Jurkat, Clone E6-1 (cell line): Measurements from ENCODE around the gene NOMO2.
"Not testable (repeated sequence)": the region's sequence is repeated elsewhere in the genome, so short reads cannot be mapped to it uniquely, and the experiment has no call there.

Source experiments
- DNase-seq: peaks from one replicate; pipeline ENCODE4 v3.0.0-alpha.2; 2011; ENCODE audit warnings: low read depth, low spot score
- H3K4me3 ChIP-seq: 2 replicates; pipeline ENCODE4 v1.5.1; 2011; ENCODE audit warnings: mild to moderate bottlenecking, low read length, control low read depth, moderate library complexity

Gene NOMO2

DNA sequence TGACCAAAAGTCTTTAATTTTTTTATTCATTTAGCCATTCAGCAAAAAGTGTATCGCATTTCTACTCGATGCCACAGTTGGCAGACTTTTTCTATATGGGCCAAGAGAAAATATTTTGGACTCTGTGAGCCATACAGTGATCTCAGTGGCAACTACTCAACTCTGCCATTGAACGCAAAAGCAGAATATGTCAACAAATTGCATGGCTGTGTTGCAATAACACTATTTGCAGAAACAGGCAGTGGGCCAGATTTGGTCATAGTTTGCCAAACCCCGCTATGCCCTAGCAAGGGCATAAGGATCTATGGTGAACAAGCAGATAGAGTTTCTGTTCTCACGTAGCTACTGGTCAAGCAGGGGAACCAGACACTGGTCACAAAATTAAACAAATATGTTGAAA, 18.5 kb upstream of the NOMO2 start:
- not testable (repeated sequence) for H3K4me3 ChIP-seq, DNase-seq

DNA sequence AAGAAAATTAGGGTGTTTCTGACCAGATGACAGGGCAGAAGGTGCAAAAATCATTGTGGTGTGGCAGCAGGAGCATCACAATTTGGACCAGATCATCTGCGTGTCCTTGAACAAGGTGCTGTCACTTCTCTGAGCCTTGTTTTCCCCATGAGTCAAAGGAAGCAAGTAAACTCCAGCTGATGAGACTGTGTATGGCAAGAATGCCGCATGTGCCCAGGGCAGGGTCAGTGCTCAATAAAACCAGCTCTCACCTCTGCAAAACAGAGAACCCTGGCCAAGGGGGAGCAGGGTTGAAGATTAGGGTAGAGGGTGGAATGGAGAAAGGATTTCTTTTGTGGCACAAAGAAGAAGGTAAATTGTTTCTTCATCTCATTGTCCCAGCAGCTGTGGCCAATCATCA, 17.4 kb upstream of the NOMO2 start:
- not testable (repeated sequence) for DNase-seq, H3K4me3 ChIP-seq

DNA sequence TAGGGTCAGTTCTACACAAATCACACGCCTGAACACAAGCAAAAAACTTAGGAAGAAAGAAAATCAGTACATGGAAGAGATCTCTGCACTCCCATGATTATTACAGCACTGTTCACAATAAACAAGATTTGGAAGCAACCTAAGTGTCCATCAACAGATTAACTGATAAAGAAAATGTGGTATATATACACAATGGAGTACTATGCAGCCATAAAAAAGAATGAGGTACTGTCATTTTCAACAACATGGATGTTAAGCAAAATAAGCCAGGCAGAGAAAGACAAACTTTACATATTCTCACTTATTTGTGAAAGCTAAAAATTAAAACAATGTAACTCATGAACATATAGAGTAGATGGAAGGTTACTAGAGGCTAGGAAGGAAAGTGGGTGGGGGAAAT, 16.0 kb upstream of the NOMO2 start:
- H3K4me3 ChIP-seq = not testable (repeated sequence)

DNA sequence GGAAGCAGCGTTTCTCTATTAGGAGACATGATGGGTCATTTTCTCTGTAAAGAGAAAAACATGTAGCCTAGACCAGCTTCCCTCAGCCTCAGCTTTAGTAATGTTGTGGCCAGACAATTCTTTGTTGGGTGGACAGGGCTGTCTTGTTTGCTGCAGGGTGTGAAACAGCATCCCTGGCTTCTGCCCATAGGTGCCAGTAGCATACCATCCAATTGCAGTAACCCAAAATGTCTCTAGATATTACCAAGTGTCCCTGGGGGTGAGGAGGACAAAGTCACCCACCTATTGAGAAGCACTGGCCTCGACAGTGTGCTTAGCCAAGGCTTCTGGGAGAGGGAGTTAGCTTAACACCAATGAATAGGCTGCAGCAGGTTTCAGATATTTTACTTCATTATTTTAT, 14.0 kb upstream of the NOMO2 start:
- H3K4me3 ChIP-seq, DNase-seq: not testable (repeated sequence)

More for the DNA sequence above, 16.0 kb upstream of the NOMO2 start:
- not testable (repeated sequence) for DNase-seq

DNA sequence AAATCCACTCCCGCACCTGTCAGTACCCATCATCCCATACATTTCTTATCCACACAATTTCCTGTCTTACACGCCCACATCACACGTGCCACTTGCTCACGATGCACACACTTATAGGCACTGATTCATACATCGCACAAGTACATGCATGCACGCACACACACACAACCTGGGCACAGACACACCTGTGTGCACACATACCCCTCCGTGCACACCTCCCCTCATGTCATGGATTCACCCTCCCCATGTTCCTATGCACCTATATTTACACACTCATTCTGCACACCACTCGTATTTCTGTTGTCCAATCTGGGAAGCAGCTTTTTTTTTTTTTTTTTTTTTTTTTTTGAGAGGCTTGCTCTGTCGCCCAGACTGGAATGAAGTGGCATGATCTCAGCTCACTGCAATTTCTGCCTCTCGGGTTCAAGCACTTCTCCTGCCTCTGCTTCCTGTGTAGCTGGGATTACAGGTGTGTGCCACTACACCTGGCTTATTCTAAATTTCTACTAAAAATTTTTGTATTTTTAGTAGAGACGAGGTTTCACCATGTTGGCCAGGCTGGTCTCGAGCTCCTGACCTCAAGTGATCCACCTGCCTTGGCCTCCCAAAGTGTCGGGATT, 13.5 kb upstream of the NOMO2 start:
- not testable (repeated sequence) for DNase-seq, H3K4me3 ChIP-seq

DNA sequence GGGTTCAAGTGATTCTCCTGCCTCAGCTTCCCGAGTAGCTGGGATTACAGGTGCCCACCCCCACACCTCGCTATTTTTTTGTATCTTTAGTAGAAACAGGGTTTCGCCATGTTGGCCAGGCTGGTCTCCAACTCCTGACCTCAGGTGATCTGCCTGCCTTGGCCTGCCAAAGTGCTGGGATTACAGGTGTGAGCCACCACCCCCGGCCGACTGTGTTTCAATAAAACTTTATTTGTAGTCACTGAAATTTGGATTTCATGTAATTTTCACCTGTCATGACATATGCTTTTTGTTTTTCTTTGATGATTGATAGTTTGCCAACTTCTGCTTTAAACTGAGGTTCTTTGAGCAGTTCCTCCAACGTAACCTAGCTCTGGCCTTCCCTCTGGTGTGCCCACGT, 12.0 kb upstream of the NOMO2 start:
- not testable (repeated sequence) for H3K4me3 ChIP-seq, DNase-seq

DNA sequence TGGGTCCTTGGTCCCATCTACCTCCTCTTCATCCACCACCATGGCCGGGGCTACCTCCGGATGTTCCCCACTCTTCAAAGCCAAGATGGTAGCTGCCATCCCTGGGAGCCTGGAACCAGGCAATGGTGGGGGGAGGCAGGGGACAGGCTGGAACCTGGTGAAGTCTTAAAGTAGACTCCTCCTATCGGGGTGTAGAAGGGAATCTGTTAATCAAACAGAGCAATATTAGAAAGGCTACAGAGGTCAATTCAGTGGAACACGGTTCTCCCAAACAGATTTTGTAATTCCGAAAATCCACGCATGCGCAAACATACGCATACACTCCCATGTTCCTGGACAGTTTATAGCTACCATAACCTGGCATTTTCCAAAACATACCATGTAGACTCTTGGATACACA, 11.1 kb upstream of the NOMO2 start:
- DNase-seq, H3K4me3 ChIP-seq: not testable (repeated sequence)

DNA sequence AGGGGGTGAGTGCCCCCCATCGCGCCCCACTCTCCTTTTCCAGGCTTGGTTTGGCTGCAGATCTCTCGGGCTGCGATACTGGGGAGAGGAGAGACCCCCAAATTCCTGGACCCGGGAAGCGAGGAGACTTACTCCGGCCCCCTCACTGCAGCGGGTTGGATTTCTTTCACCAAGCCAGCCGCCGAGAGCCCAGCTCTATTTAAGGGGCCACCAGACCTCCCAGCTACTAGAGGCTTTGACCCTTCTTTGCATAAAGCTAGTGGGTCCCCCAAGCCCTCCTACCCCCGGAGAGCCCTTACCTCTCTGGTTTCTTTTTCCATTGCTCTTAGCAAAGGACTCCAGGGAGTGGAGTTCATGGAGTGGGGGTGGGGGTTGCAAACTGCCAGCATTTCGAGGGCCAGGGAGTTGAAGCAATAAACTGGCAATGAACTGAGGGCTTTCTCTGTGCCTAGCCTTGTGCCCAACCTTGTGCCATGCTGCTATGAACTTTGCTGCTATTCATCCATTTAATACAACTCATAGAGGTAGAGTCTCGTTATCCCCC, 9.5 kb upstream of the NOMO2 start:
- not testable (repeated sequence) for H3K4me3 ChIP-seq, DNase-seq

DNA sequence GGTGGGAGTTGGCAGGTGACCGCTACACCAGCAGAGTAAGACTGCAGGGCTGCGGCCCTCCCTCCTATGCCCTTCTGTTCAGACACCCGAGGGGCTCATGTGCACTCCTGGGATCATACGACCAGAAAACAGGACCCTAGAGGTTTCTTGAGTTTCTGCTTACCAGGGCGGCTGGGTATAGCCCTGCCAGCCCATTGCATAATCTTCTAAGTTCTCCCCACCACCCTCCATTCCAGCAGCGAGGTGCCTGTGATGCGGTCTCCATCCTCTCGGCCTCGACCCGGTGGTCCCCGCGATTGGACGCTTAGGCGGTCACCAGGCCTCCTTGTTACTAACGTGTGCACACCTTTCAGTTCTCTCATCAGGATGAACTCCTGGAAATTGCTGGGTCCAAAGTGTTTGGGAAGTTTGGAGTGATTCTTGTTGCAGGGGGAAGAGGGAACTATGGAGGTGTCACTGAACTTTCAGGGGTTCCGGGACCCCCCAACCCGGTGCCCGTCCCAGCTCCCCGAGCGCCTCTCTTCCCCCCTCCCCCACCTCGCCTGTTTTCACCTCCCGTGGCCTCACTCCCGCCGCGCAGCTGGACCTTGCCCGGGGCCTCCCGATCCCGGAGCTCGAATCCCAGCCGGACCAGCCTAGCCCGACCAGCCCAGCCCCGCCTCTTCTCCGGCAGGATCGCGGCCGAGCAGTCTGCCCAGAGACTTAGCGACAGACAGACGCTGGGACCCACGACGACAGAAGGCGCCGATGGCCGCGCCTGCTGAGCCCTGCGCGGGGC, 8.8 kb upstream of the NOMO2 start:
- not testable (repeated sequence) for H3K4me3 ChIP-seq, DNase-seq

DNA sequence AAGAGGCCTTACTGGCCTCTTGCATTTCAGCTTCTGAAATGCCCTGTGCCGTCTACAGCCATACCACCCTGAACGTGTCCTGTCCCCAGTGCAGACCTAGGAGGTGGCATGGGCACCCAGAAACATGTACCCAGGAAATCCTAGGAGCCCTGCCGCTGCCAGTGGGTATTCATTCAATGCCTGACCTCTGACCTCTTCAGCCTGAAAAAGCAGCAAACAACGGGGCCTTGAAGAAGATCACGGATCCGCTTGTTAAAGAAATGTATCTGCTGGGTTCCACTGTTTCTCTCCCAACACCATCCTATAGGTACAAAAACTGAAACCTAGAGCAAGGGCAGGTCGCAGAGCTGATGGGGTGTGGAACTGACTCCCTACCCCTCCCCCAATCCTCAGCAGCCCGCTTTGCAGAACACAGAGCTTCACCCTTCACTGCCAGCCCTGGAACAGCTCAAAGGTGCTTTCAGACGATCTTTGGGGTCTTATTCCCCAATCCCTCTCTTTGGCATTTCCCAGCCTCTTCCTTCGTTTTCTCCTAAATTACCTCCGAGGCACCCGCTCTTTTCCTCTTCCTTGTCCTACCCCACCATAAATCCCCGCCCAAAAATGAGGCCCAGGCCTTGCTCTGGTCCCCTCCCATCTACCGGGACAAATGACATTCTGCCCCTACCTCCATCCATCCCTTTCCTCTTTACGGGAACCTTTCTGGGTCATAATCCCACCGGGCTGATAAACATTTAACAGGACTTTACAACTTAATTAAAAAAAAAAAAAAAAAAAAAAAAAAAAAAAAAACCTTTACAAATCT, 1.3 kb downstream of the NOMO2 start:
- DNase-seq = not testable (repeated sequence)
- peak overlapping the region; percentile 48 for H3K4me3 ChIP-seq

DNA sequence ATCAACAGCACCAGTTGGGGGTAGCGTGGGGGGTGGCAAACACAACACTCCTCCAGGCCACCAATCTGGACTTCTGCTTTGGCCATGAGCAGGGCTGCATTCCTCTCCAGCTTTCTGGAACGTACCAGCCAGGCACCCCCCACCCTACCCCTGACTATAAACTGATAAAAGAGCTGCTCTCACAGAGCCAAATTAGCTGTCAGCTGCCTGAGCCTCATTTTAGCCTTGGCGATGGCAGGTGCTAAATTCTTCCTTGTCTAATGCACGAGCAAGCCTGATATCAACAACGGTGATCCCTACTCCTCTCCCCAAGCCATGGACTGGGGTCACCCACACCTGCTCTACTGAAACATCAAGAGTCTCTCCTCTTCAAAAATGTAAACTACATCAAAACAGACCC, 8.2 kb downstream of the NOMO2 start:
- not testable (repeated sequence) for DNase-seq

DNA sequence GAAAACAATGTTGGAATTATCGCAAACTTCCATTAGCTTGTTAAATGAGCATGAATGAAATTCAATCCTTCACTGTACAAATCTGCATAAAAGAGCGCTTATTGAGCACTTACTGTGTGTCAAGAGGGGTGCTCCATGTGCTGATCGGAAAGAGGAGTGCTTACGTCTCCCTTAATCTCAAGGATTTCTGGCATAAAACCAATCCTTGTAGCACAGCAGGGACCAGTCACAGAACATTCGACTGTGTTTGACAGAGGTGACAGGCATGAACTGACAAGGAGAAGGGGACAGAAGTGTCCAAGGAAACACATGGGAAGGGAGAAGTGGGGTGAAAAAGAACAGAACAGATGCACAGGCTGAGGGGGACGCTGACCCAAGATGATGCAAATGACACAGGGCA, 14.5 kb downstream of the NOMO2 start:
- not testable (repeated sequence) for DNase-seq, H3K4me3 ChIP-seq

More for the DNA sequence above, 8.2 kb downstream of the NOMO2 start:
- not testable (repeated sequence) for H3K4me3 ChIP-seq

DNA sequence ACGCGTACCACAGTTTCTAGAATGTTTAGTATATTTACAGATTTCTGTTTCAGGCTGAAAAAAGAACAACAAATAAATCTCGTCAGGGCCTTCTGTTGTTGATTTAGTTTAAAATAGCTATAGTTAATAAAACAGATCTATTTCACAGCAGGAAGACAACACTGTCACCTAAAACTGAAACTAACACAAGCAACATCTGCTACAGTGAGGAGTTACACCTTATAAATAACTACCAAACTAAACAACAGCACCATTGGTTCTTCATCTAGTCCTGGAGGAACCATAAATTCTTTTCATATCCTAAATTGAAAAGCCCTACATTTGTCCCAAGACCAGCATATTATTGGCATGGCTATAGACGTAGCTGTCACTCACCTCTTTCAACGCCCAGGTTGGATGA, 15.0 kb downstream of the NOMO2 start:
- DNase-seq, H3K4me3 ChIP-seq: not testable (repeated sequence)

DNA sequence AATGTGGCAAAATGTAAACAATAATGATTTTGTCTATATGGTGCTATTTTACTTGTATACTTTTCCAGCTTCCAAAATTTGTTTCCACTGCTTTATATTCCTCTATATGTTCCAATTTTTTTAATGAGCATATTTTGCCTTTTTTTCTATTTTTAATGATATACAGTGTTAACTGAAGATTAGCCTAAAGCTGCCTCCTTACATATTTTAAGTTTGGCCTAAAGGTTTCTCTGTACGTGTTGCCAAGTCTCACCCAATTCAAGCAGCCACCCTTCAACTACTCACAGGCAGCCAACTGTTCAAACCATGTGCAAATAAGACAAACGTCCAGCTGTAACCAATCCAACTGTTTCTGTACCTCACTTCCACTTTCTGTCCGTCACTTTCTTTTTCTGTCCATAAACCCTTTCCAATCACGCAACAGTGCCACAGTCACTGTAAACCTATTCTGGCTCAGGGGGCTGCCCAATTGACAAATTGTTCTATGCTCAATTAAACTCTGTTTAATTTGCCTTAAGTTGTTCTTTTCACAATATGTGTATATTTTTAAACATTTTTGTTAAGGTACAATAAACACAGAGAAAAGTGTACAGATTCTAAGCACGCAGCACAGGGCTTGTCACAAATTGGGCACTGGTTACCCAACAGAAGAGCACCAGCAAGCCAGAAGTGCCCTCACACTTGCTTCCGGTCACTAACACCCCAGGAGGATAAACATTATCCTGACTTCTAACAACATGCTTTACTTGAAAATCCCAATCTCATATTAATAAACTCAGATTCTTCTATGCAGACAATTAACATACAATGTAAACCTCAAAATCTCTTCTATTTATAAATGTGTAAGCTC, 17.4 kb downstream of the NOMO2 start:
- DNase-seq, H3K4me3 ChIP-seq: not testable (repeated sequence)

DNA sequence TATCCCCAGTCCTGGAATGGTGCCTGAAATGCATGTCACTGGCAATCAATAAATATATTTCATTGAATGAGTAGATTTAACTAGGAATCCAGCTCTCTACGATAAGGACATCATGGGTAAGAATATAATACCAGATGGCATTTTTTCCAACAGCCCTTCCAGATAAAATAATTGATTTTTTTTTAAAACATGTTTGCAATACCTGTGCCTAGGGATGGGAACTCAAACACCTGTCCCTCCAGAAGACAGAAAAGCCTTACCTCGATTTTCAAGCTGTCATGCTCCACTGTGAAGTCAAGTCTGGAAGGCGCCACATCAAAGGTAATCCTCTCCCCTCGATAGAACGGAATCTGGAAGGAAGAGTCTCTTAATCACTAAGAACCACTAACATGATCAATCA, 20.0 kb downstream of the NOMO2 start:
- DNase-seq, H3K4me3 ChIP-seq: not testable (repeated sequence)

DNA sequence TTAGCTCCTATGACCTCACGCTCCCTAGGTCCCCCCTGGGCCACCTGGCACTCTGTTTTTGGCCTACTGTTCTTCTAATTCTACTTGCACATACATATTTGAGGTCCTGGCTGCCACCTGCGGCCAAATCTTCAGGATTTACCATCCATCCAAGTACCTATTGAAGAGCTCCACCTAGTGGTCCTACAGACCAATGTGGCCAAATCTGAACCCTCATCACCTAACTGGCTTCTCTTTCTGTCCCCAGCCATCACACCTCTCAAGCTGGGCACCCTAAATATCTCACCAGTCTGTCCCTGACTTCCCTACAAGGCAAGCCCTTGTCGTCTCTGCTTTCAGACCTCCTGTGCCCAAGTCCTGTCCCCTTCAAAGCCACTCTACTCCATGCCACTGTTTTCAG, 24.9 kb downstream of the NOMO2 start:
- DNase-seq, H3K4me3 ChIP-seq: not testable (repeated sequence)

DNA sequence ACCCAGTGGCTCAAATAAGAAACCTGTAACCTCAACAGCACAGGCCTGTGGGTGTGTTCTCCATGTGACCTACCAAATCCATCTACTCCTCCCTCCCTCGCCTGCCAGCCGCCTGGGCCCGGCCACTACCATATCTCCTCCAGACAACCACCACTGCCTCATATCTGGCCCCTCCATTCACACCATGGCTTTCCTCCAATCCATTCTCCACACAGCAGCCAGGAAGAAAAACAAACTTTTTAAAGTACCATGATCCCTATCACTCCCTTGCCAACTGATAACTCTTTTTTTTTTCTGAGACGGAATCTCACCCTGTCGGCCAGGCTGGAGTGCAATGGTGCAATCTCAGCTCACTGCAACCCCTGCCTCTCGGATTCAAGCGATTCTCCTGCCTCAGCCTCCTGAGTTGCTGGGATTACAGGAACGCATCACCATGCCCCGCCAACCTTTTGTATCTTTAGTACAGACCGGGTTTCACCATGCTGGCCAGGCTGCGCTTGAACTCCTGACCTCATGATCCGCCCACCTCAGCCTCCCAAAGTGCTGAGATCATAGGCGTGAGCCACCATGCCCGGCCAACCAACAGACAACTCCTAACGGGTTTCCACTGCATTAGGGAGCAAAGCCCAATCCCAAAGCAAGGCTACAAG, 26.3 kb downstream of the NOMO2 start:
- not testable (repeated sequence) for H3K4me3 ChIP-seq, DNase-seq

DNA sequence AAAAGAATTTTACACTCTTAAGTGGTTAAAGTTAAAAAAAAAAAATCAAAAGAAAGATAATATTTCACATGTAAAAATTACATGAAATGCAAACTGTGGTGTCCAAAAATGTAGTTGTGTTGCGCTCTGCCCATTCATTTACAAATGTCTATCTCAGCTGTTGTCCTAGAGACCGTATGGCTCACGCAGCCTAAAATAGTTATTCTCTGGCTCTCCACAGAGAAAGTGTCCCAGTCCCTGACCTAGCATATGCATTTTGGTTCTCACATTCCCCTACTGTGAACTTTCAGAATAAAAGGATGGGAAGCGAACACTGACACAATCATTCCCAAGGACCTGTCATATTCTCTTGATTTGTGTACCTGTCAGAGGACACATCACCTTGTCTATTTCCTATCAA, 27.6 kb downstream of the NOMO2 start:
- DNase-seq, H3K4me3 ChIP-seq: not testable (repeated sequence)
